D721Med (cell line): Measurements from ENCODE around the gene CFAP54.
"Not testable (repeated sequence)": the region's sequence is repeated elsewhere in the genome, so short reads cannot be mapped to it uniquely, and the experiment has no call there.

Experiments
- DNase-seq: peaks from one replicate; pipeline ENCODE4 v3.0.0; 2011; ENCODE audit warnings: low spot score; ENCODE audit not compliant: insufficient read length
- FAIRE-seq: peaks from 2 replicates; lab custom pipeline; 2011; peaks lifted over from hg19 to GRCh38; lab: Jason Lieb, UNC
- CTCF ChIP-seq: IDR thresholded peaks from 2 replicates; pipeline ENCODE4 v1.5.1; 2012; ENCODE audit warnings: mild to moderate bottlenecking, control low read depth; ENCODE audit not compliant: insufficient read depth; ENCODE audit errors: missing control alignments

The CFAP54 gene

GRCh38 chr12:96669786-96670185 lies 180.4 kb downstream of the CFAP54 start:
- TF ChIP-seq CTCF: no peak
- DNase-seq (no peak), FAIRE-seq (no peak)

DNA sequence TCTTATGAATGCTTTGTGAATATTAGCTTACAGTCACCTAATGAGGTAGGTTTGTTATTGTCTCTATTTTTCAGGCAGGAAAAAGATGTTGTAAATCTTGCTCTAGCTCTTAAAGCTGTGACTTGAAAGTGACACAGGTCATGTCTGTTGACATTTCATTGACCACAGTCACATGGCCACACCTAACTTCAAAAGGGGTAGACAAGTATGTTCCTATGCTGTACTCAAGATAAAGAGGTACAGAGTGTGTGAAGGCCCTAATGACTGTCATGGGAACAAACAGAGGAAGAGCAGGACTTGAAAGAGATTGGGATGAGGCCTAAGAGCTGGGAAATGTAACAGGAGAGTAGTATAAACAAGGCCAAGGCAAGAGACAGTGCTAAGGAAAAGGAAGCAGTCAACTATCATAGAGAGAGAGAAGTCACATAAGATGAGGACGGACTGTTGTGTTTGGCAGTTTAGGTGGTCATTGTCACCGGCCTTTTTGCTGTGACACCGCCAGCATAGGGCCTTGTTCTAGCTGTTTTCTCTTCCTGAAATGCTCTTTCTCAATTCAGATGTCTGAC lies 181.0 kb downstream of the CFAP54 start:
- FAIRE-seq: no peak
- DNase-seq: no peak
- no peak for TF ChIP-seq CTCF

GRCh38 chr12:96675519-96675918 lies 186.1 kb downstream of the CFAP54 start:
- FAIRE-seq, DNase-seq: not testable (repeated sequence)

DNA sequence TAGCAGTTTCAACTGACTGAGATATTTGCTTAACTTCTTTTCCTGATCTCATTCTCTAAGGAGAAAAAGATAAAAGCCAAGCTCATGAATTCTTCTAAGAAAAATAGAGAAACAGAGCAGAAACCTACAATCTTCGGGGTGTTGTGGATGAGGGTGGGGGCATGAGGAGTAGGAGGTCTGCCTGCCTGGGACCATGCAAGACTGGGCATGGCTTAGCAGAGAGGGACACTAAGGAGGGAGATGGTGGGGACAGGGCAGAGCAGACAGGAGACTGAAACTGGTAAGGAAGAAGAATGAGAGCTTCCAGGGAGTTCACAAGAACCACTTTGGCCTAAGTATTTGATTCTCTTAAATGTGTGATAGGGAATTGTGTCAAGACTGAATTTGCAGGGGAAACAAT lies 188.0 kb downstream of the CFAP54 start:
- FAIRE-seq (no peak), DNase-seq (no peak)
- no peak for TF ChIP-seq CTCF

- DNase-seq (no peak), FAIRE-seq (no peak)
- TF ChIP-seq CTCF: no peak
These were observed 198.3 kb downstream of the CFAP54 start for GRCh38 chr12:96687719-96688118.

DNA sequence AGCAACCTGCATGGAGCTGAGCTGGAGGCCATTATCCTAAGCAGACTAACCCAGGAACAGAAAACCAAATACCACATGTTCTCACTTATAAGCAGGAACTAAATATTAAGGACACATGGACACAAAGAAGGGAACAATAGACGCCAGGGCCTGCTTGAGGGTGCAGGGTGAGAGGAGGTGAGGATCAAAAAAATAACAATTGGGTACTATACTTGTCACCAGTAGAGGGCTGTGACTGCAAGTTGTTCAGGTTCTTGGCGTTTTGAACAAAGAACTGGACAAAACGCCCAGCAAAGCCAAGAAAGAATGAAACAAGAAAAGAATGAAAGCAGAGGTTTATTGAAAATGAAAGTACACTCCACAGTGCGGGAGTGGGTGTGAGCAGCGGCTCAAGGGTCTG lies 209.1 kb downstream of the CFAP54 start:
- TF ChIP-seq CTCF: no peak
- FAIRE-seq: no peak
- DNase-seq: no peak

DNA sequence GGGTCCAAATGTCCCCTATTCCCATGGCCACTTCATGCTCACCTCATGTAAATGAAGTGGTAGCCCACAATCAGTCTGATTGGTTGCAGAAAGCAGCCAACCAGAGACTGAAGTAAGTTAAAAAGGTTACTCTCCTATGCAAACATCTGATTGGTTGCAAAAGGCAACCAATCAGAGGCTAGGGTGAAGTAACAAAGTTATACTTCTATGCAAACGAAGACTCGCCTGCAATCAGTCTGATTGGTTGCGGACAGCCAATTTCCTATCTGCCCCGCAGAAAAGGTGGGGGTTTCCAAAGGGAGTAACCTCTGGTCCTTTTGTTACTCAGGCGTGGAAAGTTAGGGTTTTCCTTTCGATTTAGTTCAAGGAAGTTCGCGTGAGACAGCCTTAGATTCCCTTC lies 209.6 kb downstream of the CFAP54 start:
- TF ChIP-seq CTCF: no peak
- no peak for DNase-seq
- FAIRE-seq: no peak

DNA sequence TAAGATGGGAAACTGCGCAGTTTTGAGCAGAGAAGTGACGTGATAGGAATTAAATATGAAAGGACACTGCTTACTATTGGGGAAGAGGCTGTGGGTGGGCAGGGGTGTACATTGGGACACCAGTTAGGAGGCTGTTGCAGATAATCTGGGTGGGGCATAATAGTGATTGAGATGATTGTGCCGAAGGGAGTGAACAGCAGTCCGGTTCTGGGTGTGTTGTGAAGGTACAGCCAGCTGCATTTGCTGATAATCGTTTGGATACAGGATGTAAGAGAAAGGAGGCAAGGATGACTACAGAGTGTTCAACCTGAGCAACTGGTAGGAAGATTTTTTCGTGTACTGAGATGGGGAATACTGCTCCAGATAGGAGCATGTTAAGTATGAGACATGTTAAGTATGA lies 212.5 kb downstream of the CFAP54 start:
- no peak for DNase-seq
- no peak for FAIRE-seq
- no peak for TF ChIP-seq CTCF
